HEK293 (cell line): ENCODE results near the gene ARG1.

Source experiments
- CTCF ChIA-PET: fragments of 350-600 bp; formaldehyde crosslinking; extraction: SDS; loops from one replicate; lab custom pipeline; 2021; ENCODE audit warnings: antibody characterized with exemption; lab: Yijun Ruan, JAX
- POLR2A ChIA-PET: fragments of 300-600 bp; formaldehyde crosslinking; extraction: SDS; loops from one replicate; lab custom pipeline; 2020; ENCODE audit warnings: antibody characterized with exemption, inconsistent platforms; lab: Yijun Ruan, JAX
- H3K27ac ChIP-seq: fragments of 200-500 bp; sonication (Bioruptor generic); 2 replicates; pipeline ENCODE4 v1.5.1; 2014; ENCODE audit warnings: low read depth, low read length, control low read depth, inconsistent platforms; ENCODE audit errors: extremely low read depth
- H3K36me3 ChIP-seq, 2 experiments: fragments of 200-500 bp in 1 of 2; sonication (Bioruptor generic) in 1 of 2; 1 replicate in 1 of 2; 2 replicates in 1 of 2; pipeline ENCODE4 v1.5.1; 2014 to 2017; ENCODE audit warnings: inconsistent platforms in 2 of 2, low read length in 2 of 2; ENCODE audit not compliant: control insufficient read depth in 2 of 2, insufficient read depth in 1 of 2
- H3K4me1 ChIP-seq: fragments of 200-500 bp; sonication (Bioruptor generic); 2 replicates; pipeline ENCODE4 v1.5.1; 2014; ENCODE audit warnings: mild to moderate bottlenecking, low read length, inconsistent platforms; ENCODE audit not compliant: control insufficient read depth, insufficient read depth
- H3K4me3 ChIP-seq: 2 replicates; pipeline ENCODE4 v1.5.1; 2011; ENCODE audit warnings: low read depth, mild to moderate bottlenecking, control low read depth, low read length, moderate library complexity
- H3K9me3 ChIP-seq: fragments of 200-500 bp; sonication (Bioruptor generic); 2 replicates; pipeline ENCODE4 v1.5.1; 2014; ENCODE audit warnings: low read depth, low read length, inconsistent platforms; ENCODE audit not compliant: control insufficient read depth, insufficient read depth
- FEZF1 ChIP-seq: fragments of 450-650 bp; formaldehyde crosslinking; IDR thresholded peaks from 2 replicates; pipeline ENCODE4 v1.5.1; 2016; ENCODE audit warnings: missing biosample characterization, missing genetic modification characterization
- GFI1B ChIP-seq: fragments of 450-650 bp; formaldehyde crosslinking; IDR thresholded peaks from 2 replicates; pipeline ENCODE4 v1.5.1; 2016; ENCODE audit warnings: missing biosample characterization, missing genetic modification characterization
- GLI4 ChIP-seq: fragments of 450-650 bp; formaldehyde crosslinking; IDR thresholded peaks from 2 replicates; pipeline ENCODE4 v1.5.1; 2016; ENCODE audit warnings: missing biosample characterization, missing genetic modification characterization
- HOXA7 ChIP-seq: sonication (generic); formaldehyde crosslinking; IDR thresholded peaks from 2 replicates; pipeline ENCODE4 v1.8.1; 2022; ENCODE audit warnings: missing genetic modification reagents, borderline replicate concordance
- KLF1 ChIP-seq: fragments of 450-650 bp; formaldehyde crosslinking; IDR thresholded peaks from 2 replicates; pipeline ENCODE4 v1.5.1; 2016; ENCODE audit warnings: missing biosample characterization, missing genetic modification characterization
- KLF10 ChIP-seq: fragments of 450-650 bp; IDR thresholded peaks from 2 replicates; pipeline ENCODE4 v1.5.1; 2018; ENCODE audit warnings: missing biosample characterization, mild to moderate bottlenecking, missing genetic modification characterization
- KLF9 ChIP-seq: fragments of 450-650 bp; formaldehyde crosslinking; IDR thresholded peaks from 2 replicates; pipeline ENCODE4 v1.5.1; 2016; ENCODE audit warnings: missing biosample characterization, missing genetic modification characterization, low read depth
- PRDM6 ChIP-seq: fragments of 450-650 bp; formaldehyde crosslinking; IDR thresholded peaks from 2 replicates; pipeline ENCODE4 v1.5.1; 2017; ENCODE audit warnings: missing biosample characterization, missing genetic modification characterization
- SALL2 ChIP-seq: fragments of 450-650 bp; formaldehyde crosslinking; IDR thresholded peaks from 2 replicates; pipeline ENCODE4 v1.5.0; 2017; ENCODE audit warnings: missing biosample characterization, mild to moderate bottlenecking, missing genetic modification characterization, borderline replicate concordance
- SP2 ChIP-seq: fragments of 450-650 bp; formaldehyde crosslinking; IDR thresholded peaks from 2 replicates; pipeline ENCODE4 v1.5.1; 2016; ENCODE audit warnings: missing biosample characterization, missing genetic modification characterization
- TSHZ1 ChIP-seq: fragments of 450-650 bp; formaldehyde crosslinking; IDR thresholded peaks from 2 replicates; pipeline ENCODE4 v1.5.1; 2016; ENCODE audit warnings: missing biosample characterization, missing genetic modification characterization, borderline replicate concordance
- ZBTB20 ChIP-seq: fragments of 450-650 bp; formaldehyde crosslinking; IDR thresholded peaks from 2 replicates; pipeline ENCODE4 v1.5.1; 2016; ENCODE audit warnings: missing biosample characterization, missing genetic modification characterization
- ZFP3 ChIP-seq: fragments of 450-650 bp; formaldehyde crosslinking; IDR thresholded peaks from 2 replicates; pipeline ENCODE4 v1.5.1; 2016; ENCODE audit warnings: low read depth, missing biosample characterization, missing genetic modification characterization
- ZNF10 ChIP-seq: fragments of 450-650 bp; formaldehyde crosslinking; IDR thresholded peaks from 2 replicates; pipeline ENCODE4 v1.5.1; 2017; ENCODE audit warnings: missing biosample characterization, missing genetic modification characterization
- ZNF133 ChIP-seq: fragments of 450-650 bp; formaldehyde crosslinking; IDR thresholded peaks from 2 replicates; pipeline ENCODE4 v1.5.1; 2016; ENCODE audit warnings: missing biosample characterization, missing genetic modification characterization
- ZNF146 ChIP-seq: fragments of 450-650 bp; formaldehyde crosslinking; IDR thresholded peaks from 2 replicates; pipeline ENCODE4 v1.5.1; 2016; ENCODE audit warnings: missing biosample characterization, missing genetic modification characterization
- ZNF19 ChIP-seq: fragments of 450-650 bp; formaldehyde crosslinking; IDR thresholded peaks from 2 replicates; pipeline ENCODE4; 2016; ENCODE audit warnings: missing biosample characterization, missing genetic modification characterization, low read depth
- ZNF26 ChIP-seq: fragments of 450-650 bp; formaldehyde crosslinking; IDR thresholded peaks from 2 replicates; pipeline ENCODE4 v1.5.1; 2016; ENCODE audit warnings: missing biosample characterization, missing genetic modification characterization
- ZNF292 ChIP-seq: fragments of 450-650 bp; formaldehyde crosslinking; IDR thresholded peaks from 2 replicates; pipeline ENCODE4 v1.5.1; 2016; ENCODE audit warnings: low read depth, missing biosample characterization, missing genetic modification characterization, borderline replicate concordance
- ZNF302 ChIP-seq: fragments of 450-650 bp; formaldehyde crosslinking; IDR thresholded peaks from 2 replicates; pipeline ENCODE4 v1.5.1; 2016; ENCODE audit warnings: missing biosample characterization, missing genetic modification characterization, low read depth
- ZNF529 ChIP-seq: fragments of 450-650 bp; formaldehyde crosslinking; IDR thresholded peaks from 2 replicates; pipeline ENCODE4 v1.5.1; 2017; ENCODE audit warnings: missing genetic modification characterization, missing biosample characterization; ENCODE audit not compliant: insufficient replicate concordance
- ZNF530 ChIP-seq: fragments of 450-650 bp; formaldehyde crosslinking; IDR thresholded peaks from 2 replicates; pipeline ENCODE4 v1.5.1; 2016; ENCODE audit warnings: low read depth, missing biosample characterization, missing genetic modification characterization
- ZNF548 ChIP-seq: fragments of 450-650 bp; formaldehyde crosslinking; IDR thresholded peaks from 2 replicates; pipeline ENCODE4 v1.5.1; 2016; ENCODE audit warnings: missing biosample characterization, missing genetic modification characterization
- ZNF654 ChIP-seq: fragments of 450-650 bp; formaldehyde crosslinking; IDR thresholded peaks from 2 replicates; pipeline ENCODE4 v1.5.1; 2016; ENCODE audit warnings: low read depth, missing biosample characterization, missing genetic modification characterization
- ZNF664 ChIP-seq: fragments of 450-650 bp; formaldehyde crosslinking; IDR thresholded peaks from 2 replicates; pipeline ENCODE4 v1.5.1; 2016; ENCODE audit warnings: missing biosample characterization, missing genetic modification characterization
- ZNF791 ChIP-seq: fragments of 450-650 bp; formaldehyde crosslinking; IDR thresholded peaks from 2 replicates; pipeline ENCODE4 v1.5.1; 2016; ENCODE audit warnings: missing biosample characterization, missing genetic modification characterization
- ZSCAN18 ChIP-seq: fragments of 450-650 bp; formaldehyde crosslinking; IDR thresholded peaks from 2 replicates; pipeline ENCODE4 v1.5.1; 2016; ENCODE audit warnings: missing biosample characterization, missing genetic modification characterization
- ZSCAN4 ChIP-seq: fragments of 450-650 bp; formaldehyde crosslinking; IDR thresholded peaks from 2 replicates; pipeline ENCODE4 v1.5.1; 2017; ENCODE audit warnings: missing biosample characterization, missing genetic modification characterization

The ARG1 gene

GRCh38 chr6:131549811-131550210 is 23.2 kb upstream of the ARG1 start:
- Histone ChIP-seq H3K9me3 (no peaks in the 10 kb centered on the region), H3K27ac (no peak overlapping the region), H3K4me3 (no peak overlapping the region), H3K4me1 (no peaks in the 10 kb centered on the region), H3K36me3 (no peaks in the 10 kb centered on the region)
- POLR2A ChIA-PET: no interaction called here
- CTCF ChIA-PET: interaction anchor here (1.2 to 1.7 kb wide), 2 partner anchors 16 to 78 kb away, joined by 4 to 5 read pairs; partner anchors contain the start of gene MED23
- TF ChIP-seq KLF1 (tag by site-specific recombination): no peak
- TF ChIP-seq ZSCAN4 (tag by site-specific recombination): no peak
- no peak for TF ChIP-seq ZNF530 (tag by site-specific recombination)
- TF ChIP-seq ZSCAN18: no peak
- no peak for TF ChIP-seq HOXA7
- no peak for TF ChIP-seq GLI4
- no peak for TF ChIP-seq KLF10 (tag by site-specific recombination)
- TF ChIP-seq ZNF529 (tag by site-specific recombination): no peak
- no peak for TF ChIP-seq ZNF133
- TF ChIP-seq FEZF1 (tag by site-specific recombination): no peak
- TF ChIP-seq ZNF548 (tag by site-specific recombination): no peak

GRCh38 chr6:131551902-131552301 is 21.1 kb upstream of the ARG1 start:
- CTCF ChIA-PET: interaction anchor here (1.0 kb wide), 1 partner anchor 77 kb away, joined by 3 read pairs; no protein-coding TSS in a partner anchor
- H3K36me3 ChIP-seq: no peaks in the 10 kb centered on the region
- H3K27ac ChIP-seq: no peak overlapping the region
- no peaks in the 10 kb centered on the region for H3K9me3 ChIP-seq
- POLR2A ChIA-PET: no interaction called here
- H3K4me3 ChIP-seq: no peak overlapping the region
- H3K4me1 ChIP-seq: peaks cover 6% of the 10 kb centered on the region; the same call in 1 of the 2 replicates
- TF ChIP-seq ZNF654 (tag by site-specific recombination) (no peak), TSHZ1 (tag by site-specific recombination) (no peak), PRDM6 (tag by site-specific recombination) (no peak), ZNF26 (tag by site-specific recombination) (no peak), ZNF302 (tag by site-specific recombination) (no peak), ZFP3 (tag by site-specific recombination) (no peak), ZNF292 (tag by site-specific recombination) (no peak), ZNF530 (tag by site-specific recombination) (no peak), ZNF664 (tag by site-specific recombination) (no peak), ZNF791 (tag by site-specific recombination) (no peak), GFI1B (tag by site-specific recombination) (no peak), SALL2 (tag by site-specific recombination) (no peak), KLF9 (no peak), GLI4 (no peak), ZNF146 (tag by site-specific recombination) (no peak), ZBTB20 (tag by site-specific recombination) (no peak), SP2 (tag by site-specific recombination) (no peak), ZNF19 (tag by site-specific recombination) (no peak), ZNF10 (tag by site-specific recombination) (no peak)
